A673 (cell line): ENCODE data around the gene RDH13.

Experiments used
- EZH2 ChIP-seq: fragments of 200-600 bp; sonication (generic); IDR thresholded peaks from 2 replicates; pipeline ENCODE4 v1.6.1; 2017; ENCODE audit warnings: borderline replicate concordance, low read depth, mild to moderate bottlenecking, mixed read lengths, antibody characterized with exemption, low read length; ENCODE audit not compliant: poor library complexity, severe bottlenecking
- TF ChIP-seq, protein P1 (sequence below): fragments of 300-800, 200-600 bp; sonication (generic); conservative IDR thresholded peaks from 2 replicates; pipeline ENCODE4 v1.5.1; 2017; ENCODE audit warnings: low read depth, mild to moderate bottlenecking, antibody characterized with exemption, low read length, moderate library complexity, mixed read lengths

DNA sequence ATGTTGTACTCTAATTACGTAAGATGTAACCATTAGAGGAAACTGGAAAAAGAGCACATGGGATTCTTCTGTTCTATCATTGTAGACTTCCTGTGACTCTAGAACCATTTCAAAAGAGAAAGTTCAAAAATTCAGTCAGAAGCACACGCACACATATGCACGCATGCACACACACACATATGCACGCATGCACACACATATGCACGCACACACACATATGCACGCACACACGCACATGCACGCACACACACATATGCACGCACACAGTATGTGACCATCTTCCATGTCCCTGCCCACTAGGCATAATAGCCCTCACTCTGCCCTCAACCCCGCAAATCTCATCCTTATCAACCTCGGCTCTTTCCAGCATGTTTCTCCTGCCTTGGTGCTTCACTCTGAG lies 38.8 kb downstream of the RDH13 start:
- TF ChIP-seq, protein P1, sequence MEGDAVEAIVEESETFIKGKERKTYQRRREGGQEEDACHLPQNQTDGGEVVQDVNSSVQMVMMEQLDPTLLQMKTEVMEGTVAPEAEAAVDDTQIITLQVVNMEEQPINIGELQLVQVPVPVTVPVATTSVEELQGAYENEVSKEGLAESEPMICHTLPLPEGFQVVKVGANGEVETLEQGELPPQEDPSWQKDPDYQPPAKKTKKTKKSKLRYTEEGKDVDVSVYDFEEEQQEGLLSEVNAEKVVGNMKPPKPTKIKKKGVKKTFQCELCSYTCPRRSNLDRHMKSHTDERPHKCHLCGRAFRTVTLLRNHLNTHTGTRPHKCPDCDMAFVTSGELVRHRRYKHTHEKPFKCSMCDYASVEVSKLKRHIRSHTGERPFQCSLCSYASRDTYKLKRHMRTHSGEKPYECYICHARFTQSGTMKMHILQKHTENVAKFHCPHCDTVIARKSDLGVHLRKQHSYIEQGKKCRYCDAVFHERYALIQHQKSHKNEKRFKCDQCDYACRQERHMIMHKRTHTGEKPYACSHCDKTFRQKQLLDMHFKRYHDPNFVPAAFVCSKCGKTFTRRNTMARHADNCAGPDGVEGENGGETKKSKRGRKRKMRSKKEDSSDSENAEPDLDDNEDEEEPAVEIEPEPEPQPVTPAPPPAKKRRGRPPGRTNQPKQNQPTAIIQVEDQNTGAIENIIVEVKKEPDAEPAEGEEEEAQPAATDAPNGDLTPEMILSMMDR = no peak
- no peak for TF ChIP-seq EZH2
